HG03575 (cell line): Measurements from ENCODE around the gene MRPL51.
"Not testable (repeated sequence)": the region's sequence is repeated elsewhere in the genome, so short reads cannot be mapped to it uniquely, and the experiment has no call there.

Source experiments
- ATAC-seq: cut with Tn5 transposase; IDR thresholded peaks from one replicate; pipeline ENCODE4 v1.9.1; 2021; ENCODE audit not compliant: unreplicated experiment, insufficient number of reproducible peaks, low FRiP score; ENCODE audit errors: extremely low read depth

The MRPL51 gene

DNA sequence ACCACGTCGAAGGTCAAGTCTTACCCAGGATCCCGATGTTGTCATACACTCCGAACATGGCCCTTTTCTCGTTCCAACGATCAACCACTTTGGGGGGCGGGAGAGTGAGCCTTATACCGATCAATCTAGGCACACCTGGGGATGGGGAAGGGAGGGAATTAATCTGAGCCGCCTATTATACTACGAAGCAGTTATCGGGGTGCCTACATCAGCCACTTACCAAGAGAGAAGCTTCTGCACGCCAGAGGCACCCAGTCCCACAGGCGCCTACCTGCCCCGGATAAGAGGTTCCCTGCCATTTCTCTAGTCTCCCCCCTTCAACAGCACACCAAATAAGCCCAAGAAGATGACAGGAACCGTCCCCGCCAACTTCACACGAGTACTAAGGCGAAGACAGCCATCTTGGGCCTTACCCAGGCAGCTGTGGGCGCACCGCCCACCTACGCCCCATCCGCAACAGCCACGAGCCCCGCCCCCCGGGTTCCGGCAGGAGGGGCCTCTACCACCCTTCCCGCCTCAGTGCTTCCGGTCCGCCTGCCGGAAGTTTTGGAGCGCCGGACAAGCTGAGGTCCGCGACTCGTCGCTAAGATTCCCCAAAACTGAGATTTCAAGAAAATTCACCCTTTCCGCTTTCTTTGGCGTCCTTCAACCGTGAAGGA is at the start of gene MRPL51:
TSS of gene MRPL51 (minus strand) at position 425 of the 659 bp plus-strand sequence. CDS start at position 299, 126 bp downstream.
- ATAC-seq = no peak

DNA sequence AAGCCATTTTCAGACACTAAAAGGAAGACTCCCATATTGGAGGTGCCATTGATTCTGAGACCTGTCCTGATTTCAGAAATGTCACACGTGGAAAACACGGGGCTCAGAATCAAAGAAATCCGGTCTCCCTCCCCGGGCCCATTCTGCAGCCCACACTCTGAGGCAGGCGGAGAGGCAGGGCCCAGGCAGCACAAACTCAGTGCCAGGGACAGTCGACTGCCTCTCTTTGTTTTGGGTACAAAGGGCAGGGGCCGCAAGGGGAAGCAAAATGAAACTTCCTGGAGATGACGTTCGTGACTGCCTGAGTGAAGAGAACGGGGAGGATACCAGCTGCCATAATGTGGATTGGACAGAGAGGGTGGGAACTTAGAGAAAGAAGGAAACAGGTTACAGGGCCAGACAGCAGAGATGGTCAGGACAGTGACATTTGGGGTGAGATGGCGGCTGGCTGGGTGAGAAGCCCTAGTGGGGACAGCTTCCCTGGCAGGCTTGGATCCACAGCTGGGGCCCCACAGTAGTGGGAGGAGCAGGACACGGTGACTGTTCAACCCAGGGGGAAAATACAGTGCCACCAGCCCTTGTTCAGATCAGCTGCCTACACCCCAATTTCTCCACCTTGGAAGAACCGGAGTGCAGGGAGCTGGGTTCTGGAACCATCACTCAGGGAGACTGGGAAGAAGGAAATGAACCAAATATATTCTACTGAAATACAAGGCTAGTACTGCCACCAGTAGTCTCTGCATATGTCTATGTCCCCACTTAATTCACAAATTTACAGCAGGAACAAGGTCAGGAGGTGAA is 49.3 kb upstream of the MRPL51 start:
- ATAC-seq = no peak

DNA sequence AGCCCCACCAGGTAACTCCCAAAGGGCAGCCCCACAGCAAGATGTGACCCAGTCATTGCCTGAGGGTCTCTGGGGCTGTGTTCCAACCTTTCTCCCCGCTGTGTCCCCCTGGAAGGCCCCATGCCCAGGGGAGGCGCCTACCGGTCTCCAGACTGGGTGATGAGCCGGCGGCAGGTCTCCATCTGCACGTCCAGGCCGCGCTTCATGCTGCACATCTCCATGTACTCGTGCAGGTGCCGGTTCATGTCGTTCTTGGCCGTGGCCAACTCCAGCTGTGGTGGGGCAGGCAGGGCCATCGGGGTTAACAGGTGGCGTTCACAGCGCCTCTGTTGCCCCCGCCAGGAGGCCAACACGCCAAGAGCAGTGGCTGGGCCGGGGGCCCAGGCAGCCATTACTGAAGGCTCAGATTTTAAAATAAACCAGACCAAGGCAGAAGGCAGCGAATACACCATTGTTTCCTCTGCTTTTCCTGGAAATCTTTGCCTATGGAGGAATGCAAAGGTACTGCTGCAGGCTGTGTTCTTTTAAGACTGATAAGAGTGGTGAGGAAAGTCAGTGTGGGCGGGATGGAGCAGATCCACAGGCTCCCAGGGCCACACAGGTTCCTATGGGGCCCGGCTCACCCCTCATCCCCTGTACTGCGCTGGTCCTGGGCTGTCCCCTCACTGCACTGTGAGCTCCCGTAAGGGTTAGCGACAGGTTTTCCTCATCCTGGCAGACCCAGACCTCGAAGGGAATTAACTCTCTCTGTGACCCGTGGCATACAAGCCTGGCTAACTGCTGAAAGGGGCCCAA is 48.5 kb upstream of the MRPL51 start:
- ATAC-seq = no peak

DNA sequence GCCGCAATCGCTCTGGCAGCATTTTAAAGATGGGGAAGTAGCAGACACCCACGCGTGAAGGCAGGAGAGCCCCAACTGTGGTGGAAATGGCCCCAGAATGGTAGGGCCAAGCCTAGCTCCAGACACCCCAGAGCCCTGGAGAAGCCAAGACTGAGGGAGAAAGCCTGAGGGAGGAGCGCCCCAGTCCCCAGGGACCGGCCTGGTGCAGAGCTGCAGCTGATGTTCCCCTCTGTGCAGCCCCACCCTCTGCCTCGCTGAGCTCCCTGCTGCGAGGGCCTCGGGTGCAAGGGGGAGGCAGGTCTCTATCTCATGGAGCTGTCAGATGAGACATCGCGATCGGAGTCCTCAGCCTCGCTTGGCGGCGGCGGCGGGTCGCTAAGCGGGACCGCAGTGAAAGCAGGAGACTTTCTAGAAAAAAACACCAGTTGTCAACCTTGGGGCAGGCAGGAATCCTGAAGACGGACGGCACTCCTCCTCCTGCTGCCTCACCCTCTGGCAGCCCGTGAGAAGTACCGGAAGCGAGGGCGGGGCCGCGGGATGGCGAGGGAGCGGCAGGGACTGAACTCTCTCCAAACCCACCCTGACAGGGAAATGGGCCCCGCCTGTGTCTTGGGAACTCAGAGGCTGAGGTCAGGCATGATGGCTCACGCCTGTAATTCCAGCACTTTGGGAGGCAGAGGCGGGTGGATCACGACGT is 47.3 kb upstream of the MRPL51 start:
- no peak for ATAC-seq

DNA sequence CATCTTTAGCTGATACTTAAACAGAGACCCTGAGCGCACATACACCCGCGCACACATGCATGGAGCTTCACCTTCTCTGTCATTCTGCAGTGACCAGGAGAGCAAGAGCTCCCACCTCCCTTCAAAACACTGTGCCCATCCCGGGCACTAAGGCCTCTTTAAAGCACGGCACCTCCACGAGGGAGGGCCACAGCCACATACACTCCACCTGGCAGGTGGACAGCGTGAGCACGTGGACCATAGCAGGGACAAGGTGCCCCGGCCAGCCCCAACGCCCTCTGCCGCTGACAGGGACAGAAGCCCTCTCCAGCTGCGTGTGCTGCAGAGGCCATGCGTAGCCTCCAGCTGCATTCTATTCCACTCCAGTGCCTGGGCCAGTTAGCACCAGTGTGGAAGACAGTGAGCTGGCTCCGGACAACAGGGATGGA is 46.7 kb upstream of the MRPL51 start:
- no peak for ATAC-seq

DNA sequence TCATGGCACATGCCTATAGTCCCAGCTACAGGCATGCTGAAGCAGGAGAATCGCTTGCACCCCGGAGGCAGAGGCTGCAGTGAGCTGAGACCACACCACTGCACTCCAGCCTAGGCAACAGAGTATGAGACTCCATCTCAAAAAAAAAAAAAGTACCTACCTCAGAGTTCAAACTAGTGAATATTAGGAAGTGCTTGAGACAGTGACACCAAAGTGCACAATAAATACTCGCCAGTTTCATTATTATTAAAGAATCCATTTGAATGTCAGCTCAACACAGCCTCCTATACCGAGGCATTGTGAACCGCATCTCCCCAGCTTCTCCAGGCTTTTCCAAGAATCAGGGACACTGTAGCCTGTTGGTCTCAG is 46.2 kb upstream of the MRPL51 start:
- no peak for ATAC-seq

DNA sequence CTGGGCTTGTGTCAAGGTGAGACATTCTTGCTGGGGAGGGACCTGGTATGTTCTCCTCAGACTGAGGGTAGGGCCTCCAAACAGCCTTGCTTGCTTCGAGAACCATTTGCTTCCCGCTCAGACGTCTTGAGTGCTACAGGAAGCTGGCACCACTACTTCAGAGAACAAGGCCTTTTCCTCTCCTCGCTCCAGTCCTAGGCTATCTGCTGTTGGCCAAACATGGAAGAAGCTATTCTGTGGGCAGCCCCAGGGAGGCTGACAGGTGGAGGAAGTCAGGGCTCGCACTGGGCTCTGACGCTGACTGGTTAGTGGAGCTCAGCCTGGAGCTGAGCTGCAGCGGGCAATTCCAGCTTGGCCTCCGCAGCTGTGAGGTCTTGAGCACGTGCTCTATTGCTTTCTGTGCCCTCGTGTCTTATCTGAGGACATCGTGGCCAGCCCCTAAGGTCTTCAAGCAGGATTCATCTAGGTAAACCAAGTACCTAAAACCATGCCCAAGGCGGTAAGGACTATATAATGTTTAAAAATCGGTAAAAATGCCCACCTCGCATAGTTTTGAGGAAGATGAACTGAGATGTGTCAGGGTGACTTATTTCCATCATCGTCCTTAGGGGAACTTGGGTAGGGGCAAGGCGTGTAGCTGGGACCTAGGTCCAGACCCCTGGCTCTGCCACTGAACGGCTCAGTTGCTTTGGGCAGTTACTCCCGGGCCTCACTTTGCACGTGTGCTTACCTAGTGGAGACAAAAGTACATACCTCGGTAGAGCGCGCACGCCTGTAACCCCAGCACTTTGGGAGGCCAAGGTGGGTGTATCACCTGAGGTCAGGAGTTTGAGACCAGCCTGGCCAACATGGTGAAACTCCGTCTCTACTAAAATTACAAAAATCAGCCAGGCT is 45.6 kb upstream of the MRPL51 start:
- ATAC-seq = no peak

DNA sequence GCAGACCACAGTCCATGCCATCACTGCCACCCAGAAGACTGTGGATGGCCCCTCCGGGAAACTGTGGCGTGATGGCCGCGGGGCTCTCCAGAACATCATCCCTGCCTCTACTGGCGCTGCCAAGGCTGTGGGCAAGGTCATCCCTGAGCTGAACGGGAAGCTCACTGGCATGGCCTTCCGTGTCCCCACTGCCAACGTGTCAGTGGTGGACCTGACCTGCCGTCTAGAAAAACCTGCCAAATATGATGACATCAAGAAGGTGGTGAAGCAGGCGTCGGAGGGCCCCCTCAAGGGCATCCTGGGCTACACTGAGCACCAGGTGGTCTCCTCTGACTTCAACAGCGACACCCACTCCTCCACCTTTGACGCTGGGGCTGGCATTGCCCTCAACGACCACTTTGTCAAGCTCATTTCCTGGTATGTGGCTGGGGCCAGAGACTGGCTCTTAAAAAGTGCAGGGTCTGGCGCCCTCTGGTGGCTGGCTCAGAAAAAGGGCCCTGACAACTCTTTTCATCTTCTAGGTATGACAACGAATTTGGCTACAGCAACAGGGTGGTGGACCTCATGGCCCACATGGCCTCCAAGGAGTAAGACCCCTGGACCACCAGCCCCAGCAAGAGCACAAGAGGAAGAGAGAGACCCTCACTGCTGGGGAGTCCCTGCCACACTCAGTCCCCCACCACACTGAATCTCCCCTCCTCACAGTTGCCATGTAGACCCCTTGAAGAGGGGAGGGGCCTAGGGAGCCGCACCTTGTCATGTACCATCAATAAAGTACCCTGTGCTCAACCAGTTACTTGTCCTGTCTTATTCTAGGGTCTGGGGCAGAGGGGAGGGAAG is 44.7 kb upstream of the MRPL51 start:
- not testable (repeated sequence) for ATAC-seq

DNA sequence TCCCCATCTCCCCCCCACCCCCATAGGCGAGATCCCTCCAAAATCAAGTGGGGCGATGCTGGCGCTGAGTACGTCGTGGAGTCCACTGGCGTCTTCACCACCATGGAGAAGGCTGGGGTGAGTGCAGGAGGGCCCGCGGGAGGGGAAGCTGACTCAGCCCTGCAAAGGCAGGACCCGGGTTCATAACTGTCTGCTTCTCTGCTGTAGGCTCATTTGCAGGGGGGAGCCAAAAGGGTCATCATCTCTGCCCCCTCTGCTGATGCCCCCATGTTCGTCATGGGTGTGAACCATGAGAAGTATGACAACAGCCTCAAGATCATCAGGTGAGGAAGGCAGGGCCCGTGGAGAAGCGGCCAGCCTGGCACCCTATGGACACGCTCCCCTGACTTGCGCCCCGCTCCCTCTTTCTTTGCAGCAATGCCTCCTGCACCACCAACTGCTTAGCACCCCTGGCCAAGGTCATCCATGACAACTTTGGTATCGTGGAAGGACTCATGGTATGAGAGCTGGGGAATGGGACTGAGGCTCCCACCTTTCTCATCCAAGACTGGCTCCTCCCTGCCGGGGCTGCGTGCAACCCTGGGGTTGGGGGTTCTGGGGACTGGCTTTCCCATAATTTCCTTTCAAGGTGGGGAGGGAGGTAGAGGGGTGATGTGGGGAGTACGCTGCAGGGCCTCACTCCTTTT is 44.0 kb upstream of the MRPL51 start:
- no peak for ATAC-seq

DNA sequence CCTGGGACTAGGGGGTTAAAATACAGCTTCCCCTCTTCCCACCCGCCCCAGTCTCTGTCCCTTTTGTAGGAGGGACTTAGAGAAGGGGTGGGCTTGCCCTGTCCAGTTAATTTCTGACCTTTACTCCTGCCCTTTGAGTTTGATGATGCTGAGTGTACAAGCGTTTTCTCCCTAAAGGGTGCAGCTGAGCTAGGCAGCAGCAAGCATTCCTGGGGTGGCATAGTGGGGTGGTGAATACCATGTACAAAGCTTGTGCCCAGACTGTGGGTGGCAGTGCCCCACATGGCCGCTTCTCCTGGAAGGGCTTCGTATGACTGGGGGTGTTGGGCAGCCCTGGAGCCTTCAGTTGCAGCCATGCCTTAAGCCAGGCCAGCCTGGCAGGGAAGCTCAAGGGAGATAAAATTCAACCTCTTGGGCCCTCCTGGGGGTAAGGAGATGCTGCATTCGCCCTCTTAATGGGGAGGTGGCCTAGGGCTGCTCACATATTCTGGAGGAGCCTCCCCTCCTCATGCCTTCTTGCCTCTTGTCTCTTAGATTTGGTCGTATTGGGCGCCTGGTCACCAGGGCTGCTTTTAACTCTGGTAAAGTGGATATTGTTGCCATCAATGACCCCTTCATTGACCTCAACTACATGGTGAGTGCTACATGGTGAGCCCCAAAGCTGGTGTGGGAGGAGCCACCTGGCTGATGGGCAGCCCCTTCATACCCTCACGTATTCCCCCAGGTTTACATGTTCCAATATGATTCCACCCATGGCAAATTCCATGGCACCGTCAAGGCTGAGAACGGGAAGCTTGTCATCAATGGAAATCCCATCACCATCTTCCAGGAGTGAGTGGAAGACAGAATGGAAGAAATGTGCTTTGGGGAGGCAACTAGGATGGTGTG is 43.1 kb upstream of the MRPL51 start:
- ATAC-seq = no peak

DNA sequence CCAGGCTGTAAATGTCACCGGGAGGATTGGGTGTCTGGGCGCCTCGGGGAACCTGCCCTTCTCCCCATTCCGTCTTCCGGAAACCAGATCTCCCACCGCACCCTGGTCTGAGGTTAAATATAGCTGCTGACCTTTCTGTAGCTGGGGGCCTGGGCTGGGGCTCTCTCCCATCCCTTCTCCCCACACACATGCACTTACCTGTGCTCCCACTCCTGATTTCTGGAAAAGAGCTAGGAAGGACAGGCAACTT is 42.6 kb upstream of the MRPL51 start:
- ATAC-seq = no peak

DNA sequence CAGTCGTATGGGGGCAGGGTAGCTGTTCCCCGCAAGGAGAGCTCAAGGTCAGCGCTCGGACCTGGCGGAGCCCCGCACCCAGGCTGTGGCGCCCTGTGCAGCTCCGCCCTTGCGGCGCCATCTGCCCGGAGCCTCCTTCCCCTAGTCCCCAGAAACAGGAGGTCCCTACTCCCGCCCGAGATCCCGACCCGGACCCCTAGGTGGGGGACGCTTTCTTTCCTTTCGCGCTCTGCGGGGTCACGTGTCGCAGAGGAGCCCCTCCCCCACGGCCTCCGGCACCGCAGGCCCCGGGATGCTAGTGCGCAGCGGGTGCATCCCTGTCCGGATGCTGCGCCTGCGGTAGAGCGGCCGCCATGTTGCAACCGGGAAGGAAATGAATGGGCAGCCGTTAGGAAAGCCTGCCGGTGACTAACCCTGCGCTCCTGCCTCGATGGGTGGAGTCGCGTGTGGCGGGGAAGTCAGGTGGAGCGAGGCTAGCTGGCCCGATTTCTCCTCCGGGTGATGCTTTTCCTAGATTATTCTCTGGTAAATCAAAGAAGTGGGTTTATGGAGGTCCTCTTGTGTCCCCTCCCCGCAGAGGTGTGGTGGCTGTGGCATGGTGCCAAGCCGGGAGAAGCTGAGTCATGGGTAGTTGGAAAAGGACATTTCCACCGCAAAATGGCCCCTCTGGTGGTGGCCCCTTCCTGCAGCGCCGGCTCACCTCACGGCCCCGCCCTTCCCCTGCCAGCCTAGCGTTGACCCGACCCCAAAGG is 42.1 kb upstream of the MRPL51 start:
- no peak for ATAC-seq

DNA sequence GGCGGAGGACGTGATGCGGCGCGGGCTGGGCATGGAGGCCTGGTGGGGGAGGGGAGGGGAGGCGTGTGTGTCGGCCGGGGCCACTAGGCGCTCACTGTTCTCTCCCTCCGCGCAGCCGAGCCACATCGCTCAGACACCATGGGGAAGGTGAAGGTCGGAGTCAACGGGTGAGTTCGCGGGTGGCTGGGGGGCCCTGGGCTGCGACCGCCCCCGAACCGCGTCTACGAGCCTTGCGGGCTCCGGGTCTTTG is 41.6 kb upstream of the MRPL51 start:
- ATAC-seq = no peak

DNA sequence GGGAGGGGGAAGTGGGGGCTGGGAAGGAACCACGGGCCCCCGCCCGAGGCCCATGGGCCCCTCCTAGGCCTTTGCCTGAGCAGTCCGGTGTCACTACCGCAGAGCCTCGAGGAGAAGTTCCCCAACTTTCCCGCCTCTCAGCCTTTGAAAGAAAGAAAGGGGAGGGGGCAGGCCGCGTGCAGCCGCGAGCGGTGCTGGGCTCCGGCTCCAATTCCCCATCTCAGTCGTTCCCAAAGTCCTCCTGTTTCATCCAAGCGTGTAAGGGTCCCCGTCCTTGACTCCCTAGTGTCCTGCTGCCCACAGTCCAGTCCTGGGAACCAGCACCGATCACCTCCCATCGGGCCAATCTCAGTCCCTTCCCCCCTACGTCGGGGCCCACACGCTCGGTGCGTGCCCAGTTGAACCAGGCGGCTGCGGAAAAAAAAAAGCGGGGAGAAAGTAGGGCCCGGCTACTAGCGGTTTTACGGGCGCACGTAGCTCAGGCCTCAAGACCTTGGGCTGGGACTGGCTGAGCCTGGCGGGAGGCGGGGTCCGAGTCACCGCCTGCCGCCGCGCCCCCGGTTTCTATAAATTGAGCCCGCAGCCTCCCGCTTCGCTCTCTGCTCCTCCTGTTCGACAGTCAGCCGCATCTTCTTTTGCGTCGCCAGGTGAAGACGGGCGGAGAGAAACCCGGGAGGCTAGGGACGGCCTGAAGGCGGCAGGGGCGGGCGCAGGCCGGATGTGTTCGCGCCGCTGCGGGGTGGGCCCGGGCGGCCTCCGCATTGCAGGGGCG is 41.0 kb upstream of the MRPL51 start, which contains the start of gene GAPDH:
TSS of gene GAPDH (plus strand) at position 595 of the 772 bp plus-strand sequence. CDS start 316 bp downstream, outside the sequence.
- ATAC-seq = peak; percentile 41

DNA sequence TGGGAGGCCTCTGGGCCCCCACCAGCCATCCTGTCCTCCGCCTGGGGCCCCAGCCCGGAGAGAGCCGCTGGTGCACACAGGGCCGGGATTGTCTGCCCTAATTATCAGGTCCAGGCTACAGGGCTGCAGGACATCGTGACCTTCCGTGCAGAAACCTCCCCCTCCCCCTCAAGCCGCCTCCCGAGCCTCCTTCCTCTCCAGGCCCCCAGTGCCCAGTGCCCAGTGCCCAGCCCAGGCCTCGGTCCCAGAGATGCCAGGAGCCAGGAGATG is 40.5 kb upstream of the MRPL51 start:
- ATAC-seq = no peak
